MM.1S (cell line): ENCODE data around the gene CDH4.

ENCODE experiments used
- DNase-seq: peaks from one replicate; pipeline ENCODE4 v3.0.0-alpha.2; 2015
- H2AFZ ChIP-seq: fragments of 300-600 bp; sonication (generic); 2 replicates; pipeline ENCODE4 v1.6.0; 2016; ENCODE audit warnings: antibody characterized with exemption, low read length
- H3F3A ChIP-seq: fragments of 300-600 bp; sonication (generic); 2 replicates; pipeline ENCODE4 v1.6.1; 2016; ENCODE audit warnings: mild to moderate bottlenecking, antibody characterized with exemption, low read length, moderate library complexity, mixed read lengths; ENCODE audit not compliant: insufficient read depth
- H3K27ac ChIP-seq: fragments of 300-600 bp; sonication (generic); 2 replicates; pipeline ENCODE4 v1.5.1; 2016; ENCODE audit warnings: mild to moderate bottlenecking, low read length
- H3K27me3 ChIP-seq: fragments of 300-600 bp; sonication (generic); replicated peaks from 2 replicates; pipeline ENCODE4 v1.6.0; 2016; ENCODE audit warnings: low read length; ENCODE audit not compliant: insufficient read depth
- H3K36me3 ChIP-seq: fragments of 300-600 bp; sonication (generic); replicated peaks from 2 replicates; pipeline ENCODE4 v1.6.1; 2016; ENCODE audit warnings: mild to moderate bottlenecking, low read length, mixed read lengths; ENCODE audit not compliant: insufficient read depth
- H3K4me1 ChIP-seq: fragments of 300-600 bp; sonication (generic); 2 replicates; pipeline ENCODE4 v1.6.1; 2016; ENCODE audit warnings: low read length, mixed read lengths
- H3K4me2 ChIP-seq: fragments of 300-600 bp; sonication (generic); 2 replicates; pipeline ENCODE4 v1.6.0; 2016; ENCODE audit warnings: low read depth, low read length
- H3K4me3 ChIP-seq: fragments of 300-600 bp; sonication (generic); 2 replicates; pipeline ENCODE4 v1.5.1; 2016; ENCODE audit warnings: low read length, mixed read lengths
- H3K79me2 ChIP-seq: fragments of 300-600 bp; sonication (generic); 2 replicates; pipeline ENCODE4 v1.6.1; 2016; ENCODE audit warnings: mixed run types, low read length, mixed read lengths
- H3K9ac ChIP-seq: fragments of 300-600 bp; sonication (generic); 2 replicates; pipeline ENCODE4 v1.6.1; 2016; ENCODE audit warnings: low read length, mixed read lengths
- H3K9me2 ChIP-seq: fragments of 300-600 bp; sonication (generic); replicated peaks from 2 replicates; pipeline ENCODE4 v1.6.1; 2016; ENCODE audit warnings: mild to moderate bottlenecking, low read length, mixed read lengths; ENCODE audit not compliant: insufficient read depth
- H3K9me3 ChIP-seq: fragments of 300-600 bp; sonication (generic); replicated peaks from 2 replicates; pipeline ENCODE4 v1.6.1; 2016; ENCODE audit warnings: mild to moderate bottlenecking, low read length, mixed read lengths; ENCODE audit not compliant: insufficient read depth
- H4K20me1 ChIP-seq: fragments of 300-600 bp; sonication (generic); 2 replicates; pipeline ENCODE4 v1.6.1; 2016; ENCODE audit warnings: mild to moderate bottlenecking, low read length, moderate library complexity, mixed read lengths; ENCODE audit not compliant: insufficient read depth
- EZH2 ChIP-seq: fragments of 300-600 bp; sonication (generic); optimal IDR thresholded peaks from 2 replicates; pipeline ENCODE3; 2017; ENCODE audit warnings: low read depth, mild to moderate bottlenecking, antibody characterized with exemption, low read length, mixed read lengths
- EZH2phosphoT487 ChIP-seq: fragments of 300-600 bp; sonication (generic); IDR thresholded peaks from 2 replicates; pipeline ENCODE4 v1.6.1; 2018; ENCODE audit warnings: antibody characterized with exemption, low read length
- TF ChIP-seq, protein P1 (sequence below): fragments of 300-600 bp; sonication (generic); IDR thresholded peaks from 2 replicates; pipeline ENCODE4 v1.5.1; 2016; ENCODE audit warnings: antibody characterized with exemption, low read length, mixed read lengths

Gene CDH4

DNA sequence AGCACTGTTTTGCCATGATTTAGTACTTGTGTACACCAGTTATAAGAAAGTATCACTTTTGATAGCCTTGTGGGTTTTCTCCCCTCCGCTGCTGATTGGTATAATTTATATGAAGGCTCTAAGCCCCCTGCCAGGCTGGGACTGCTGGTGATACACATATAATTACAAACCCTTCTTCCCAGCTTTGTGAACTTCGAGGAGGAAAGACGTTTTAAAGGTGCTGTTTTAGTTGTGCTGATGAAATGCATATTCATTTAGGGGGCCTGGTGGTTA lies 567.4 kb downstream of the CDH4 start:
- Histone ChIP-seq H4K20me1 (no peaks in the 10 kb centered on the region), H3K36me3 (no peaks in the 10 kb centered on the region), H3K27me3 (peaks cover 94% of the 10 kb centered on the region), H3K9ac (no peak overlapping the region), H3K4me3 (no peak overlapping the region), H3K4me2 (no peak overlapping the region), H3K9me3 (no peaks in the 10 kb centered on the region), H3F3A (no peaks in the 10 kb centered on the region), H2AFZ (no peak overlapping the region), H3K4me1 (no peaks in the 10 kb centered on the region), H3K27ac (no peak overlapping the region), H3K9me2 (no peaks in the 10 kb centered on the region), H3K79me2 (no peaks in the 10 kb centered on the region)
- no peak for DNase-seq
- no peak for TF ChIP-seq EZH2
- TF ChIP-seq, protein P1, sequence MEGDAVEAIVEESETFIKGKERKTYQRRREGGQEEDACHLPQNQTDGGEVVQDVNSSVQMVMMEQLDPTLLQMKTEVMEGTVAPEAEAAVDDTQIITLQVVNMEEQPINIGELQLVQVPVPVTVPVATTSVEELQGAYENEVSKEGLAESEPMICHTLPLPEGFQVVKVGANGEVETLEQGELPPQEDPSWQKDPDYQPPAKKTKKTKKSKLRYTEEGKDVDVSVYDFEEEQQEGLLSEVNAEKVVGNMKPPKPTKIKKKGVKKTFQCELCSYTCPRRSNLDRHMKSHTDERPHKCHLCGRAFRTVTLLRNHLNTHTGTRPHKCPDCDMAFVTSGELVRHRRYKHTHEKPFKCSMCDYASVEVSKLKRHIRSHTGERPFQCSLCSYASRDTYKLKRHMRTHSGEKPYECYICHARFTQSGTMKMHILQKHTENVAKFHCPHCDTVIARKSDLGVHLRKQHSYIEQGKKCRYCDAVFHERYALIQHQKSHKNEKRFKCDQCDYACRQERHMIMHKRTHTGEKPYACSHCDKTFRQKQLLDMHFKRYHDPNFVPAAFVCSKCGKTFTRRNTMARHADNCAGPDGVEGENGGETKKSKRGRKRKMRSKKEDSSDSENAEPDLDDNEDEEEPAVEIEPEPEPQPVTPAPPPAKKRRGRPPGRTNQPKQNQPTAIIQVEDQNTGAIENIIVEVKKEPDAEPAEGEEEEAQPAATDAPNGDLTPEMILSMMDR, result no peak
- TF ChIP-seq EZH2phosphoT487, result no peak

DNA sequence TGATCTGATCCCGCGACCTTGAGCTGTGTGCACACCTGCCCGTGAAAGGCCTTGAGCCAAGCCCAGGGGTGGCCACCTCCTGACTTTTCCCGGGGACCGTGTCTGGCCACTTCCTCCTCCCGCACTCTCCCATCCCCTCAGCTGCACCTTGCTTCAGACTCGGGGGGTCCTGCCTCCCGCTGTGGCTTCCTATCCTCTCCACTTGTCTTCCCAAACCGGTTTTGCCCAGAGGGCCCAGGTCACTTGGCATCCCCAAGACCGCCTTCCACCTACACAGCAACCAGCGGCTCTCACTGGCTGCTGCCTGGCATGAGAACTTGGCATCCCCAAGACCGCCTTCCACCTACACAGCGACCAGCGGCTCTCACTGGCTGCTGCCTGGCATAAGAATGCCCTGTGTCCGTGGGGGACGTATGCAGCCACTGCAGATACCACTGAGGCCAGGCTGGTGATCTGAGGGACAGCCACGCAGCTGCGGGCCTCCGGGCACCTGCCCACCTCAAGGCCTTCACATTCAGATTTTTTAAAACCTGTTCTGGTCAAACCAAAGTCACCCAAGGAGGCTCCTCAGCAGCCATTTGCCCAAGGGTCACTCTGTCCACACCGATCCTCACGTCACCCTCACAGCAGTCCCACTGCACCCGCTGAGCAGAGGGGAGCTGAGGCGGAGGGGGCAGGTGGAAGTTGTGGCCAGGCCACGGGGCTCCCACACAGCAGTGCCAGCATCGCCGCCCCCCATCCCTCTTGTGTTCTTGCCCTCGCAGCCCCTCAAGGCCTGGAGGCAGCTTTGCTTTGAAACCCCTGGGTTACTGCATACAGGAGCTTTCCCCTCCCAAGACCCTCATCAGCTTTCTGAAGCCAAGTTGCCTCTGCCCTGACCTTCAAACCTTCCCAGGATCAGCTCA lies 568.1 kb downstream of the CDH4 start:
- Histone ChIP-seq H3F3A (no peaks in the 10 kb centered on the region), H3K9ac (no peak overlapping the region), H3K9me2 (no peaks in the 10 kb centered on the region), H2AFZ (no peak overlapping the region), H3K4me2 (no peak overlapping the region), H3K79me2 (no peaks in the 10 kb centered on the region), H3K4me1 (no peaks in the 10 kb centered on the region), H3K4me3 (no peak overlapping the region), H3K36me3 (no peaks in the 10 kb centered on the region), H3K9me3 (no peaks in the 10 kb centered on the region), H3K27ac (no peak overlapping the region), H4K20me1 (no peaks in the 10 kb centered on the region), H3K27me3 (peaks cover 93% of the 10 kb centered on the region)
- DNase-seq, result no peak
- TF ChIP-seq, protein P1, result no peak
- TF ChIP-seq EZH2, result no peak
- no peak for TF ChIP-seq EZH2phosphoT487

DNA sequence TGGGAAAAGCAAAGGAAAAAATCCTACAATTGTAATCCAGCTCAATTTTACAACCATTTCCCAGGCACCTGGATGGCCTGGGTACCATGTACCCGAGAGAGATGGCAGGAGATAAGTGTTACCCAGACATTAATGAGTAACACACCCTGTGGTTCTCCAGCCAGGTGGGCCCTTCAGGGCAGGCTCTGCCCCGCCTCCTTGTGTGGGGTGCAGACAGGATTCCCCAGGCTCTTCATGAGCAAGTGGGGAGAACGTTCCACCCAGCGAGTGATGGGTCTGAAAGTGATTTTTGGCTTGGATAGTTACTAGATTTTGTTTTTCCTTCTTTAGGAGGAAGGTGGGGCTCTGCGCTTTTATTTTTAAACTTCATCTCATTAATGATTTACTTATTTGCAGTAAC lies 569.7 kb downstream of the CDH4 start:
- Histone ChIP-seq H3K79me2 (no peaks in the 10 kb centered on the region), H3K9ac (no peak overlapping the region), H3K4me3 (no peak overlapping the region), H3K27ac (no peak overlapping the region), H3K9me2 (no peaks in the 10 kb centered on the region), H3K36me3 (no peaks in the 10 kb centered on the region), H3K4me1 (no peaks in the 10 kb centered on the region), H3K4me2 (no peak overlapping the region), H3K9me3 (no peaks in the 10 kb centered on the region), H4K20me1 (no peaks in the 10 kb centered on the region), H3F3A (no peaks in the 10 kb centered on the region), H3K27me3 (peaks cover 93% of the 10 kb centered on the region), H2AFZ (no peak overlapping the region)
- no peak for DNase-seq
- TF ChIP-seq EZH2, result no peak
- TF ChIP-seq, protein P1, result no peak
- no peak for TF ChIP-seq EZH2phosphoT487
